Fibroblast of skin of back (primary cell): ENCODE measurements around the gene NUCB2.
A peak's percentile ranks its signal among the peaks of the same experiment; 100 is the strongest.

ENCODE experiments used
- DNase-seq: peaks from one replicate; pipeline ENCODE4 v3.0.0-alpha.2; 2013

Gene NUCB2

DNA sequence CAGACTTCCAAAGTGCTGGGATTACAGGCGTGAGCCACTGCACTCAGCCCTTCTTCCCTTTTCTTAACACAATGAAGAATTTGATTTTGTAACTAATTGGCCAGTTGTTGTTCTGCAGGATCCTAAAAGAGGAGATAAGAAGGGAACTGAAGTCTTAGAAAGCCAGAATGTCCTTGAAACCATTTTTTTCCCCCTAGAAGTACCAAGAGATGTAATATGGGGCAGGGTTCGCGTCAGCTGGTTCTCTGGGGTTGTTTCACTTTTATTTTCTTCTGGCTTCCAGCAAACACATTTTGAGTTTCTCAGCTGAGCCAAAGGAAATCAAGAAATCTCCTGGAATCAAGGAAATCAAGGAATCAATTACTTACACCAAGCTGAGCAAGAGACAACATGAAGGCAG, 7.6 kb upstream of the NUCB2 start:
- no peak for DNase-seq

DNA sequence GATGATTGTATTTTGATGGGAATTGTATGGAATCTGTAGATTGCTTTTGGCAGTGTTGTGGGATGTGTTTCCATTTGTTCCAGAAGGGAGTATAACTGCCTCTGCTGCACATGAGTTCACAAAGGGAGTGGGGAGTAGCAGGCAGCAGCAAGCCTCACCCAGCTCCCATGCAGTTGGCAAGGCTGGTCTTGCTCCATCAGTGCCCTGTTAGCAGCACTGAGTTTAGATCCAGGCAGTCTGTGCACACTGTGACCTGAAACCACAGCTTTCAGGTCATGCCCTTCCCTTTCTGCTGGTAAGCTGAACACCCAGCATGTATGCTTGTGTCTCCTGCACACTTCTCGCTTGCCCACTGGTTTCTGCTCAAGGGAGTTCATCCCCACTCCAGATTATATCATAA, 3.7 kb upstream of the NUCB2 start:
- DNase-seq, result no peak

DNA sequence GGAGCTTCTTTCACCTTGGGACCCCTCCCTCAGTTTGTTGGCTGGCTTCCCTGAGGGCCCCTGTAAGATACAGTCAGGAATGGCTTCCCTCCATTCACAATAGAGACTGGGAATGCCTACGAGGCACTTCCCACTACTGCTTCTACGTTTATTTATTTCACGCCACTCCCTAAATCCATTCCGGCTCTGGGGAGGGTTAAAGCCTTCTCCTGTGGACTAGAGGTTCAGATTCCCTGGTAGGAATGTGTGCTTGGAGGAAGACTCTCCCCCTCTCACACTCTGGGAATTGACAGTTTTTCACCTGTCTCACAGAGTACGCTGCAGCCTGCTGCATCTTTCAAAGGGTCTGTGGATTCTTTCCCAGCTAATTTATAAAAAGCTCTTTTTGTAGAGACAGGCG, 3.3 kb upstream of the NUCB2 start:
- DNase-seq, result no peak

DNA sequence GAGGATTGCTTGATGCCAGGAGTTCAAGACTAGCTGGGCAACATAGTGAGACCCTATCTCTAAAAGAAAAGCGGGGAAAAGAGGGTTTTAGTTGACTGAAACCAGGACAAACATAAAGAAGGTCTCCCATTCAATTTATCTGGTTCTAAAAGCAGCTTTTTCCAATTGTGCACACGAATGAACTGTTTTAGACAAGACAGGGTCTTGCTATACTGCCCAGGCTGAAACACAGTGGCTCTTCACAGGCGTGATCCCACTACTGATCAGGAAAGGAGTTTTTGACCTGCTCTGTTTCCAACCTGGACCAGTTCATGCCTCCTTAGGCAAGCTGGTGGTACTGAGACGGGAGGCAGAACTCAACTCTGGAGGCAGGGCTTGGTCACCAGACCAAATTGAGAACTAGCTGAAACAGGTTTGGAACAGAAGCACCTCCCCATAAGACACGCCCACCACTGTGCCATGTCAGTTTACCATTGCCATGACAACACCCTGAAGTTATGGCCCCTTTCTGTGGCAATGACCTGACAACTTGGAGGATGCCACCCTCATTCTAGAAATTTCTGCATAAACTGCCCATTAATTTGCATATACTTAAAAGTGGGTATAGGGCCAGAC, 2.8 kb upstream of the NUCB2 start:
- no peak for DNase-seq

DNA sequence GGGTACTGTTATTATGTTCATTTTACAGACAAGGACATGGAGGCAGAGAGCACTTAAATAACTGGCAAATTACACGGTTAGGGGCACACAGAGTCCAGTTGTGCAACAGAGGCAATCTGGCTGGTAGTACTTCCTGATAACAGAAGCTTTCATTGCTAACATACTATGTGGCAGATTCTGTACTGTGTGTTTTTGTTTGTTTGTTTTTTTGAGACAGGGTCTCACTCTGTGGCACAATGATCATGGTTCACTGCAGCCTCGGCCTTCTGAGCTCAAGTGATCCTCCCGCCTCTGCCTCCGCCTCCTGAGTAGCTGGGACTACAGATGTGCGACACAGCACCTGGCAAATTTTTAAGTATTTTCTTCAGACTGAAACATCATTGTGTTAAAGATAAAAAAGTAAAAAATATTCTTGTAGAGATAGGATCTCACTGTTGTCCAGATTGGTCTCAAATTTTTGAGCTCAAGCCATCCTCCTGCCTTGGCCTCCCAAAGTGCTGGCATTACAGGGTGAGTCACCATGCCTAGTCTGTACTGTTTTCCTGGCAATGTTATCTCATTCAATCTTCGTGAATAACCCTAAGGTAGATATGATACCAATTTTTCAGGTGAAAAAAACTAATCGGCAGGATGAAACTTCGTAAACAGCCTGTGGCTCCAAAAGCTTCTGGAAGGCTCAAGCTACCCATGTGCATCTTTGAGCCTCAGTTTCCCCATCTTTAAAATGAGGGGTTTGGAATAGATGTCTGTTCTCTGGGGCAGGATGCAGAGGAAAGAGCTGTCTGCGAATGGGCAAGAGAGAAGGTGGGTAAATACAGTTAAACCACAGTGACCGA, 921 bp upstream of the NUCB2 start:
- no peak for DNase-seq

DNA sequence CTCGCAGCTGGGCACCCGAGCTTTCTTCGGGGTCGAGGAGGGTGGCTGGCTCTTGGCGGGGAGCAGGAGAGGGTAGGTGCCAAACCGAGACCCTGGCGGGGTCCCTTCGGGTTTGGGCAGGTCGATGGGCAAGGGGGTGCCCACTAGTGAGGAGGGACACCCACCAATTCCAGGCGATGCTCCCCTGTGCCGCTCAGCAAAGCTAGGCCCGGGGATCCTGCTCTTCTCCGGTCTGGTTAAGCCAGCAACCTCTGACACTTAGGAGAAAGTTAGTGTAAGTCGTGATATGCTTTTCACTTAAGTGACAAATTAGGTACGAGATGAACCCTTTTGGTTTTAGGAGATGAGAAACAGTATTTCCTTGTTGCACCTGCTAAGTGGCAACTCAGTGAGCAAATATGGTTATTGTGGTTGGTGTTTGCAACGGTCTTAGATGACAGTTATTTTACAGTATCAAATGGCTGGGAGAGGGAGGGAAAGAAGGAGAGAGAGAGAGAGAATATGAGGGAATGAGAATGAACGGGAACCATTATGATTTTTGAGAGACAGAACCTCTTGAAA, 565 bp downstream of the NUCB2 start:
- DNase-seq, result peak; percentile 53

DNA sequence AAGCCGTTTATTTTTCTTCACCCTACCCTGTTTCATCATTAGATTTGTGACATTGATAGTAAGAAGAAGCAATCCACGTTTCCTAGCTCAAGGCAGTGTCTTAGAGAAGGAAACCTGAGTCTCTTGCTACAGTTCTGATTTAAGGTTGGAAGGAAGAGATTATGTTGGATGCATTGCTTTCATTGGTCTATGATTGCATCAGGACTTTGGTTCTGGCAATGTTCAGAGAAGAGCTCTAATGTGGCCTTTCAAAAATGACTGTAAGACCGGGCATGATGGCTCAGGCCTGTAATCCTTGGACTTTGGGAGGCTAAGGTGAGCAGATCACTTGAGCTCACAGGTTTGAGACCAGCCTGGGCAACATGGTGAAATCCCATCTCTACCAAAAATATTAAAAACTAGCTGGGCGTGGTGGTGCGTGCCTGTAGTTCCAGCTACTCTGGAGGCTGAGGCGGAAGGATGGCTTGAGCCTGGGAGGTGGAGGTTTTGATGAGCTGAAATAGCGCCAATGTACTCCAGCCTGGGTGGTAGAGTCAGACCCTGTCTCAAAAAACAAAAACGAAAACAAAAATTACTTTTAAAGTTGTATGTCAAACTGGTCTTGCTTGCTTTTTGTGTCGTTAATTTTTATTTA, 4.1 kb downstream of the NUCB2 start:
- no peak for DNase-seq

DNA sequence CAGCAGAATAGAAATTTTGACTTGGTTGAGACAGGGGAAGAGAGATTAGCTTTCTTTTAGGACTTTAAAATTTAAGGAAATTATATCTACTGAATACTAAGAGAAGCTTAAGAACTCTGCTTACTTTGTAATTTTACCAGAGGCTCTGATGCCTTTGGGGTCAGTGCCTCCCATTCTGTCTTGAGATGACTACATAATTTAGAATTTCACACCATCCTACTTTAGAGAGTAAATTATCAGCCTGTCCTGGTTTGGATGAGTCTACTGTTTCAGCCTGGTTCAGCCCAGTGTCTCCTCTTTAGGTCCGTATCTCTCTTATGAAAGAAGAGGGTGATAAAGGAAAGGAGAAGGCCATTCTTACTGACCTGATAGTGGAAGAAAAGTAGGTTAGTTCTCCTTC, 9.8 kb downstream of the NUCB2 start:
- no peak for DNase-seq

DNA sequence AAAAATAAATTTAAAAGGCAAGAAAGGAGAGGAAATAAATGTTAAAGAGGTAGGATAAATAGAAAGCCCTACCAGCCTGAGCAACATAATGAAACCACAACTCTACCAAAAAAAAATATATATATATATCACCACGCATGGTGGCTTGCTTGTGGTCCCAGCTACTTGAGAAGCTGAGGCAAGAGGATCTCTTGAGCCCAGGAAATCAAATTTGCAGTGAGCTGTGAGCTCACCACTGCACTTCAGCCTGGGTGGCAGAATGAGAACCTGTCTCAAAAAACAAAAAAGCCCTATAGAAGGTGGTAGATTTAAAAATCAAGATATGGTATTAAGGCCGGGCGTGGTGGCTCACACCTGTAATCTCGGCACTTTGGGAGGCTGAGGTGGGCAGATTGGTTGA, 10.5 kb downstream of the NUCB2 start:
- no peak for DNase-seq

DNA sequence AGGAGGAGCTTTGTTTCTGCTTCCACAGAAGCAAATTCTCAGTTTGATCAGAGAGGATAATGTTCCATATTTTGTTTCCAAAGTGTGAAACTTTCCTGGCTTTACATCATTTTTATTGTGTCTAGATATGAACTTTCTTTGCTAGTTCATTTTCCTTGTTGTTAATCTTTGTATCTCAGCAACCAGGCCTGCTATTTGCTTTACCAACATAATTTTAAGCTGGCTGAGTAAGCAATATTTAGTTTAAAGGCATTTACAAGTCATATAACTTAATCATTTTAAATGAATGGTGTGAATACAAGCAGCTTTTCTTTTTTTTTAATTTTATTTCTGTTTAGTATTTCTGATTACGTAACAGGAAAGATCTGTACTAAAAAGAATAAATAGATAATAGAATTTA, 15.2 kb downstream of the NUCB2 start:
- DNase-seq, result no peak

DNA sequence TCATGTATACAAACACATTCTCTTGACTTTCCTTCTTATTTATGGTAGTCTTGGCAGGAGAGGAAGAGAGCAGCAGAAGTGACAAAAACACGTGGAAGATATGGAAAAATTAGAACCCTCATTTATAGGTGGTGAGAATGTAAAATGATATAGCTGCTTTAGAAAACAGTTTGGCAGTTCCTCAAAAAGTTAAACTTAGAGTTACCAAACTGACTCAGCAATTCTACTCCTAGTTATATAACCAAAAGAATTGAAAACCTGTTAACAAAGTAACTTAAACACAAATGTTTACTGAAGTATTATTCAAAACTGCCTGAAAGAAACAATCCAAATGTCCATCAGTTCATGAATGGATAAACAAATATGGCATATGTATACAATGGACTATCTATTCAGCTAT, 16.8 kb downstream of the NUCB2 start:
- DNase-seq, result no peak

DNA sequence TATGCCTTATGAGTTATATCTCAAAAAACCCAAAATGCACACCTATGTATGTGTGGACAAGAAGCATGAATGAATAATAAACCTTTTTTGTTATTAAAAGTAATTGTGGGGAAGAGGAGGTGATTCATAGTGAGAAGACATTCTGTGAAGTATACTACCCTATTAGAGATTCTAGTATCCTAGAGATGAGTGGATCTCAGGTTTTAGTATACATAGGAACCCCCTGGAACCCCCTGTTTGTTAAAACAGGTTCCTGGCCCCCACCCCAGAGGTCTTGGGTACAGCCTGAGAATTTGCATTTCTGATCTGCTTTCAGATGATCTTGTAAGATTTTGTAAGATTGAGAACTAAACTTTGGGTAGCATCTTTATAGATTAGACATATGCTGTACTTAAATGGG, 17.5 kb downstream of the NUCB2 start:
- no peak for DNase-seq

DNA sequence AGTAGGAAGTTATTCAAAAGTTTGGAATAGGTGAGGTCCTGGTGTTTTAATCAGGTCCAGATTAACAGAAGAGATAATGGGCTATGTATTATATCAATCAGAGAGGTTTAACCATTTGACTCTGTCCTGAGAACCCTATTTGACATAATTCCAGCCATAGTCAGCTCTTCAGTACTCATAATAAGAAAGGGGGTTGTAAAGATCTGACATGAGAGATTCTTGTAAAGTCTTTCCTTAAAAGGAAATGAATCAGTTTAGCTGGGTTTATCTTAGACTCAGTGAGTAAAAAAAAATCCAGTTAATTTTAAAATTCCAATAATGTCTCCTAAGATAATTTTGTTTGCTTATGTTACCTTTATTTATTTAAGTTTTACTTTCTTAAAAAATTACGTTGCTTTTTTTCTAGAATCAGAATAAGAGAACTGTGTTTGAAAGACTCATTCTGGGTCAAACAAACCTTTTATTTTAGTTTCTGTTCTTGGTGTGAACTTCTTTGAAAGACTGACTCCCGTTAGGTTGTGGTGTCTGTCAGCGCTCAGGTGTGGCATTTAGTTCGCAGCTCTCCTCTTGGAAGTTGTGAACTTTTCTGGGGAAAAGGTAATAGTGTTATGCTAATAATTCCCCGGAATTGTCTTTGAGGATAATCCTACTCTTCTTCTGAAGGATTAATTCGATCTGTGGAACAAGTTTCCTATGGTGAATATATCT, 20.5 kb downstream of the NUCB2 start:
- peak; percentile 19 for DNase-seq

DNA sequence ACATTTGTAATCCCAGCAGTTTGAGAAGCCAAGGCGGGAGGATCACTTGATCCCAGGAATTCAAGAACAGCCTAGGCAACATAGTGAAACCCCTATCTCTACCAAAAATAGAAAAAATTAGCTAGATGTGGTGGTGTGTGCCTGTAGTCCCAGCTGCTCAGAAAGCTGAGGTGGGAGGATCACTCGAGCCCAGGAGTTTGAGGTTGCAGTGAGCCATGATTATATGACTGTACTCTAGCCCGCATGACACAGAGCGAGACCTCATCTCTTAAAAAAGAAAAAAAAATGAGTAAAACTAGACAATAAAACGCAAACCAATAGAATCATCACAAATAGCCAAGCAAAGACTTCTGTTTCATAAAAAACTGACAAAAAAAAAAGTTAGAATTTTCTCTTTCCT, 21.8 kb downstream of the NUCB2 start:
- no peak for DNase-seq

DNA sequence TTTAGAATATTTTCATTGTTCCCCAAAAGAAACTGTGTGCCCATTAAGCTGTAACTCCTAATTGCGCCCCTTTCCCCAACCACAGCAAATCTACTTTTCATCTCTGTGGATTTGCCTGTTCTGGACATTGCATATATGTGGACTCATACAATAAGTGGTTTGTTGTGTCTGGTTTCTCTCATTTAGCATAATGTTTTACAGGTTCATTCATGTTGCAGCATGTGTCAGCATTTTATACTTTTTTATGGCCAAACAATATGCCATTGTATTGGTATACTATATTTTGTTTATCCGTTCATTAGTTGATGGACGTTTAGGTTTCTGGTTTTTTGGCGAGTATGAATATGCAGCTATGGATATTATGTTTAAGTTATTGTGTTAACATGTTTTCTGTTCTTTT, 23.8 kb downstream of the NUCB2 start:
- DNase-seq, result no peak

DNA sequence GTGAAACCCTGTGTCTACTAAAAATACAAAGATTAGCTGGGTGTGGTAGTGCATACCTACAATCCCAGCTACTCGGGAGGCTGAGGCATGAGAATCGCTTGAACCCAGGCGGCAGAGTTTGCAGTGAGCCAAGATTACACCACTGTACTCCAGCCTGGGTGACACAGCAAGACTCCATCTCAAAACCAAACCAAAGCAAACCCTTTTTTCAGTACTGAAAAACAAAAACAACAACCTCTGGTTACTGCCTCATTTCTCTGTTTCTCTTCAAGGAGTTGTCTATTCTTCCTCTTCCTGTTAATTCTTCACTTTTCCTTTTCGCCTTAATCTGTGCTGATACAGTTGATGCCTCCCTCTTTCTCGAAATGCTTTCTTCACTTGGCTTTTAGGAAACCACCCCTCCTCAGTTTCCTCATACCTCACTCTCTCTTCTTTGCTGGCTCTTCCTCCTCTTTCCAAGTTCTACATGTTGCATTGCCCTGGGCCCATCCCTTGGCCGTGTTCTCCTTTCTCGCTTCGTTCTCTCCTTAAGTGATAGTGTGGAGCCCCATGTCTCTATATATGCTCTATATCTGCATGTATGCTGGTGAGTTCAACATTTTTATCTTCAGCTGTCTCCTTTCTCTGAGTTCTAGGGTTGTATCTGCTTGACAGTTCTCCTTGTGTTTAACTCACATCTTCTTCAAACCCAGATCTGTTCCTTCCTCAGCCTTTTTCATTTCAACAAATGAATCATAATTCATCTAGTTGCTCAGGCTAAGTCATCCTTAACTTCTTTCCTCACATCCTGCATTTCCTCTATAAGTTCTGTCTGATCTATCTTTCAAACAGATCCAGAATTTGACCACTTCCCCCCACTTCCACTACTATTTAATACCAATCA, 37.1 kb downstream of the NUCB2 start:
- no peak for DNase-seq

DNA sequence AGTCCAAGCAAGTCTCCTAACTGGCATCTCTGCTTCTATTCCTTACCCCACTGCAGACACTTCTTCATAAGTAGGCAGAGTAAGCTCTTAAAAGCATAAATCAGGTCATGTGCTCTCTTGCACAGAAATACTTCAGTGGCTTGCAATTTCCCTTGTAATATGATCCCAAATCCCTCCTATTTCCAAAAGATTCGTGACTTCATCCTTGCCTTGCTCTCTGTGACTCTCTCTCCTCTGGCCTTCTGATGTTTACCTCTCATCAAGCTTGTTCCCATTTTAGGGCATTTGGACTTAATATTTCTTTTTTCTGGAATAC, 37.7 kb downstream of the NUCB2 start:
- DNase-seq, result peak; percentile 77

DNA sequence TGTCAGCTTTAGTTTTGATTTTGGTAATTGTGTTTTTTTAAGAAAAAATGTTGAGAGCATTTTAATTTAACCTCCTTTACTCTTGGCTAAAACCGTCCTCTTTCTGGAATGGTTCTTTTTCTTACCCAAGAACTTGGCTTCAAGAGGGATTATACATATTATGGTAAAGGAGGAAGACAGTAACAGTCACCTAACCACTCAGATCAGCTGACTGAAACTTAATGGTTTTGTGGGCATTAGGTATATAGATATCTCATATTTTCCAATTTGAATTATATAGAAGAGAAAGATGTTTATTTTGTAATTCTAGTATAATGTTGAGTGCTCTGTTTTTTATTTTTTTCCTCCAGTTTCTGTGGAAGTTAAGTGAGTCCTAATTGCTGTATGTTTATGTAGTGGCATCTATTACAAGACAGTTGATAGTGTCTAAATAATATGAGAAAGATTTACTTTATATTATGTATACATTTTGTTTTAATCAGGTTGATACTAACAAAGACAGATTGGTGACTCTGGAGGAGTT, 38.4 kb downstream of the NUCB2 start:
- DNase-seq, result no peak

DNA sequence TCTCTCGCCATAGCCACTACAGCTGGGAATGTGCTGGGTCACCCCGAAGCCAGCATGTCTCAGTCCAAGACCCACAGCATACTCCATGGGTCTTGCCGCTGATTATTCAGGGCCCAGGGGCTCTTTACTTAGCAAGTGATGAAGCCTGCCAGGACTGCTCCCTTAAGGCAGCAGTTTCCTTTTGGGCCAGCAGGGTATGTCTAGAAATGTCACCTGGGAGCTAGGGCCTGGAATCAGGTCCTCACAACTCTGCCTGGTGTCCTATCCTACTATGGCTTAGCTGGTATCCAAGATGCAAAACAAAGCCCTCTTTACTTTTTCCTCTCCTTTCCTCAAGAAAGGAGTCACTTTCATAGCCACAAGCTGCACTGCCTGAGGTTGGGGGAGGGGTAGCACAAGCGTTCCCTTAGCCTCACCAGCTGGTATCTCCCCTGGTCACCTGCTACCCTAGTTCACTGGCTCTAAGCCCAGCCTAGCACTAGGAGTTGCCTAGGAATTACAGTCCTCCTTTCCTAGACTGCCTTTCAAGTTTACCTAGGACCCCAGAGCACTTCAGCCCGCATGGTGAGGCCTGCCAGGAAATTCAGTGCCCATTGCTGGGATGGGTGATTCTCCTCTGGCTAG, 52.4 kb downstream of the NUCB2 start:
- no peak for DNase-seq

DNA sequence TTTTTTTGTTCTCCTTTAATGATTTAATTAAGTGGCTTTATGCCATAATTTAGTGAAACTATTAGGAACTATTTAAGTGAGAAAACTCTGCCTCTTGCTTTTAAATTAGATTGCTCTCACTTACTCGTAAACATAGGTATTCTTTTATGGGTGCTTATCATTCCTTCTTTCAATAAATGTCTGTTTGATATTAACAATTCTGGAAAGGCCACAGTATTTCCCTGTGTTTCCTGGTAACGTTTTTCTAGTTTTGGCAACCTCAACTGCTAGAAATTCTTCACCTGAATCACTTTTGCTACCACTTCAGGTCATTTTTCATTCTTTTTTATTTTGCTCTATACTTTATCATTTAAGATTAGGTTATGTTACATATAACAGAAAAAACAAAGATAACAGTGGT, 55.1 kb downstream of the NUCB2 start:
- DNase-seq, result no peak

DNA sequence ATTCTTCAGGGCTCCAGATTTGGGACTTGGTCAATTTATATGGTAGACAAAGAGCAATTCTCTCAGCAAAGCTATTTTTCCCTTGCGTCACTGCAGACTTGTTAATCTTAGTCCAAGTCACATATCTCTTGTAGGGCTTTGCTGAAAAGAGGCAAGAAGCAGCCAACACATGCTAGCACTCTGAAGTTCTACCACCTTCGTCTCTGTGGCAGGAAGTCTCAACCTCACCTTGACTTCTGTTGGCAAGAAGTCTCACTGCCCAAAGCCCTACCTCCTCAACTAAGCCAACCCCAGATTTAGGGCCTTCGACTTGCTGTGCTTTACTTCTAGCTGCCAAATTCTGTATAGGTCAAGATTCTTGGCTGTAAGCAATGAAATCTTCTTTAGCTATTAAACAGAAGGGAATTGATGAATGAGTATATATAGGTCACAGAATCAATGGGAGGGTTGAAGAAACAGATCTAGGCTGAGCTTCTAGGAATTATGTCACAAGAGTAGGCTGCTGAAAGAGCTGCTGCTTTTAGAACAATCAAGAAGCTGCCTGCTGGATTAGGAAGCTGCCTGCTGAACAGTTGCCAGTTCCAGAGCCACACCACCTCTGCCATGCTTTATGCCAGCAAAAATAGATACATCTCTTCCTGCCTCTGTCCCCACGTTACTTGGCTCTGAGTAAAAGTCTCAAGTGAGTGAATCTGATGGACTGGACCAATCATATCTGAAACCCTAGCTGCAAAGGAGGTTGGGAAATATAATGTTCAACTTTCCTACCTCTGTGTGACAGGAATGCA, 57.5 kb downstream of the NUCB2 start:
- no peak for DNase-seq
